HAP-1 (cell line): ENCODE measurements around the gene CDH20.

Experiments
- DNase-seq, 2 experiments: peaks; one replicate each; pipeline ENCODE4 v3.0.0-alpha.2; 2016 to 2020; ENCODE audit warnings: low spot score in 2 of 2
- H3K27me3 ChIP-seq: fragments of 250-450 bp; sonication (Bioruptor Pico); 2 replicates; pipeline ENCODE4 v1.5.1; 2020; ENCODE audit warnings: low read depth, mild to moderate bottlenecking, moderate library complexity
- H3K36me3 ChIP-seq: fragments of 250-450 bp; sonication (Bioruptor Pico); replicated peaks from 2 replicates; pipeline ENCODE4 v1.5.1; 2020; ENCODE audit warnings: mild to moderate bottlenecking
- H3K4me1 ChIP-seq: fragments of 250-450 bp; sonication (Bioruptor Pico); 2 replicates; pipeline ENCODE4 v1.5.1; 2020; ENCODE audit warnings: mild to moderate bottlenecking
- H3K4me3 ChIP-seq: fragments of 250-450 bp; sonication (Bioruptor Pico); 2 replicates; pipeline ENCODE4 v1.5.1; 2020; ENCODE audit warnings: mild to moderate bottlenecking, moderate library complexity
- H3K9me3 ChIP-seq: fragments of 250-450 bp; sonication (Bioruptor Pico); 2 replicates; pipeline ENCODE4 v1.5.1; 2020; ENCODE audit warnings: mild to moderate bottlenecking, moderate library complexity
- in situ Hi-C: fragments of 300-500 bp; cut with MboI; formaldehyde crosslinking; loops from 3 replicates; pipeline ENCODE4 v1.14.3; 2020; ENCODE audit warnings: low sequenced_read_pairs, inconsistent platforms, mixed read lengths

CDH20 gene

GRCh38 chr18:61333746-61334490 lies 688 bp downstream of the CDH20 start:
- H3K36me3 ChIP-seq: no peaks in the 10 kb centered on the region
- peak overlapping the region; percentile 9 for H3K4me3 ChIP-seq
- H3K4me1 ChIP-seq: no peaks in the 10 kb centered on the region
- DNase-seq: peak in 1 of 2 experiments; percentile 27
- peaks cover 18% of the 10 kb centered on the region for H3K27me3 ChIP-seq
- in situ Hi-C loops: no loop called here
- no peaks in the 10 kb centered on the region for H3K9me3 ChIP-seq

GRCh38 chr18:61334491-61334850 lies 1.2 kb downstream of the CDH20 start:
- in situ Hi-C loops: no loop called here
- no peaks in the 10 kb centered on the region for H3K4me1 ChIP-seq
- peaks cover 18% of the 10 kb centered on the region for H3K27me3 ChIP-seq
- no peak for DNase-seq
- no peaks in the 10 kb centered on the region for H3K9me3 ChIP-seq
- no peaks in the 10 kb centered on the region for H3K36me3 ChIP-seq
- H3K4me3 ChIP-seq: peak overlapping the region; percentile 9

- Histone ChIP-seq H3K4me3 (no peak overlapping the region), H3K9me3 (no peaks in the 10 kb centered on the region), H3K27me3 (peaks cover 18% of the 10 kb centered on the region), H3K36me3 (no peaks in the 10 kb centered on the region), H3K4me1 (no peaks in the 10 kb centered on the region)
- in situ Hi-C loops: no loop called here
- no peak for DNase-seq
Measured at GRCh38 chr18:61334951-61335683, 1.9 kb downstream of the CDH20 start.

- Histone ChIP-seq H3K4me3 (no peak overlapping the region), H3K9me3 (no peaks in the 10 kb centered on the region), H3K4me1 (no peaks in the 10 kb centered on the region), H3K27me3 (peaks cover 18% of the 10 kb centered on the region), H3K36me3 (no peaks in the 10 kb centered on the region)
- in situ Hi-C loops: no loop called here
- DNase-seq: no peak
Measured at GRCh38 chr18:61335684-61336555, 2.7 kb downstream of the CDH20 start.

GRCh38 chr18:61336766-61337165 lies 3.5 kb downstream of the CDH20 start:
- H3K4me1 ChIP-seq: no peaks in the 10 kb centered on the region
- in situ Hi-C loops: no loop called here
- no peak overlapping the region for H3K4me3 ChIP-seq
- peaks cover 18% of the 10 kb centered on the region for H3K27me3 ChIP-seq
- no peak for DNase-seq
- H3K36me3 ChIP-seq: no peaks in the 10 kb centered on the region
- no peaks in the 10 kb centered on the region for H3K9me3 ChIP-seq

GRCh38 chr18:61337527-61337926 lies 4.3 kb downstream of the CDH20 start:
- Histone ChIP-seq H3K4me3 (no peak overlapping the region), H3K9me3 (no peaks in the 10 kb centered on the region), H3K27me3 (peaks cover 18% of the 10 kb centered on the region), H3K36me3 (no peaks in the 10 kb centered on the region), H3K4me1 (no peaks in the 10 kb centered on the region)
- in situ Hi-C loops: no loop called here
- no peak for DNase-seq

- Histone ChIP-seq H3K4me3 (no peak overlapping the region), H3K27me3 (peaks cover 2% of the 10 kb centered on the region), H3K36me3 (no peaks in the 10 kb centered on the region), H3K9me3 (no peaks in the 10 kb centered on the region), H3K4me1 (no peaks in the 10 kb centered on the region)
- in situ Hi-C loops: no loop called here
- DNase-seq: no peak
Measured at GRCh38 chr18:61340148-61340547, 6.9 kb downstream of the CDH20 start.

- in situ Hi-C loops: no loop called here
- Histone ChIP-seq H3K36me3 (no peaks in the 10 kb centered on the region), H3K9me3 (no peaks in the 10 kb centered on the region), H3K27me3 (peaks cover 2% of the 10 kb centered on the region; the same call in 1 of the 2 replicates), H3K4me3 (no peak overlapping the region), H3K4me1 (no peaks in the 10 kb centered on the region)
- no peak for DNase-seq
Measured at GRCh38 chr18:61348230-61348629, 15.0 kb downstream of the CDH20 start.

- Histone ChIP-seq H3K9me3 (no peaks in the 10 kb centered on the region), H3K27me3 (peaks cover 2% of the 10 kb centered on the region; the same call in 1 of the 2 replicates), H3K4me1 (no peaks in the 10 kb centered on the region), H3K4me3 (no peak overlapping the region), H3K36me3 (no peaks in the 10 kb centered on the region)
- in situ Hi-C loops: no loop called here
- DNase-seq: no peak
Measured at GRCh38 chr18:61350578-61350977, 17.3 kb downstream of the CDH20 start.

- in situ Hi-C loops: no loop called here
- peaks cover 2% of the 10 kb centered on the region; the same call in 1 of the 2 replicates for H3K27me3 ChIP-seq
- no peak overlapping the region for H3K4me3 ChIP-seq
- no peaks in the 10 kb centered on the region for H3K4me1 ChIP-seq
- no peaks in the 10 kb centered on the region for H3K36me3 ChIP-seq
- DNase-seq: no peak
- H3K9me3 ChIP-seq: no peaks in the 10 kb centered on the region
Measured at GRCh38 chr18:61352059-61352458, 18.8 kb downstream of the CDH20 start.

- no peak for DNase-seq
- Histone ChIP-seq H3K36me3 (no peaks in the 10 kb centered on the region), H3K27me3 (peaks cover 2% of the 10 kb centered on the region; the same call in 1 of the 2 replicates), H3K4me1 (no peaks in the 10 kb centered on the region), H3K9me3 (no peaks in the 10 kb centered on the region), H3K4me3 (no peak overlapping the region)
- in situ Hi-C loops: no loop called here
Measured at GRCh38 chr18:61352611-61353010, 19.4 kb downstream of the CDH20 start.

- no peaks in the 10 kb centered on the region for H3K4me1 ChIP-seq
- no peaks in the 10 kb centered on the region for H3K9me3 ChIP-seq
- no peak overlapping the region for H3K4me3 ChIP-seq
- in situ Hi-C loops: no loop called here
- no peak for DNase-seq
- H3K27me3 ChIP-seq: no peaks in the 10 kb centered on the region
- no peaks in the 10 kb centered on the region for H3K36me3 ChIP-seq
Measured at GRCh38 chr18:61360404-61361383, 27.5 kb downstream of the CDH20 start.

- H3K27me3 ChIP-seq: no peaks in the 10 kb centered on the region
- H3K4me3 ChIP-seq: no peak overlapping the region
- H3K9me3 ChIP-seq: no peaks in the 10 kb centered on the region
- H3K4me1 ChIP-seq: no peaks in the 10 kb centered on the region
- in situ Hi-C loops: no loop called here
- no peaks in the 10 kb centered on the region for H3K36me3 ChIP-seq
- DNase-seq: no peak
Measured at GRCh38 chr18:61362511-61362910, 29.3 kb downstream of the CDH20 start.
